GM13977 (cell line): ENCODE measurements around the gene FAAP100.

Experiments used
- DNase-seq: peaks from one replicate; pipeline ENCODE4 v3.0.0; 2012; ENCODE audit warnings: low spot score
- in situ Hi-C: fragments of 300-500 bp; cut with MboI; formaldehyde crosslinking; loops from one replicate; pipeline ENCODE4 v1.12.0; 2022; ENCODE audit warnings: low sequenced_read_pairs, low pct_unique_long_range_greater_than_20kb, mixed read lengths, inconsistent platforms; ENCODE audit not compliant: unreplicated experiment
- TF ChIP-seq, protein P1 (sequence below): IDR thresholded peaks from 2 replicates; pipeline ENCODE4 v1.5.1; 2012; ENCODE audit warnings: mild to moderate bottlenecking, control low read depth; ENCODE audit not compliant: insufficient read depth; ENCODE audit errors: extremely low read depth, missing control alignments

FAAP100 gene

GRCh38 chr17:81539571-81539900 is 12.6 kb downstream of the FAAP100 start:
- in situ Hi-C loops = no loop called here
- DNase-seq = no peak
- TF ChIP-seq, protein P1, sequence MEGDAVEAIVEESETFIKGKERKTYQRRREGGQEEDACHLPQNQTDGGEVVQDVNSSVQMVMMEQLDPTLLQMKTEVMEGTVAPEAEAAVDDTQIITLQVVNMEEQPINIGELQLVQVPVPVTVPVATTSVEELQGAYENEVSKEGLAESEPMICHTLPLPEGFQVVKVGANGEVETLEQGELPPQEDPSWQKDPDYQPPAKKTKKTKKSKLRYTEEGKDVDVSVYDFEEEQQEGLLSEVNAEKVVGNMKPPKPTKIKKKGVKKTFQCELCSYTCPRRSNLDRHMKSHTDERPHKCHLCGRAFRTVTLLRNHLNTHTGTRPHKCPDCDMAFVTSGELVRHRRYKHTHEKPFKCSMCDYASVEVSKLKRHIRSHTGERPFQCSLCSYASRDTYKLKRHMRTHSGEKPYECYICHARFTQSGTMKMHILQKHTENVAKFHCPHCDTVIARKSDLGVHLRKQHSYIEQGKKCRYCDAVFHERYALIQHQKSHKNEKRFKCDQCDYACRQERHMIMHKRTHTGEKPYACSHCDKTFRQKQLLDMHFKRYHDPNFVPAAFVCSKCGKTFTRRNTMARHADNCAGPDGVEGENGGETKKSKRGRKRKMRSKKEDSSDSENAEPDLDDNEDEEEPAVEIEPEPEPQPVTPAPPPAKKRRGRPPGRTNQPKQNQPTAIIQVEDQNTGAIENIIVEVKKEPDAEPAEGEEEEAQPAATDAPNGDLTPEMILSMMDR = no peak

DNA sequence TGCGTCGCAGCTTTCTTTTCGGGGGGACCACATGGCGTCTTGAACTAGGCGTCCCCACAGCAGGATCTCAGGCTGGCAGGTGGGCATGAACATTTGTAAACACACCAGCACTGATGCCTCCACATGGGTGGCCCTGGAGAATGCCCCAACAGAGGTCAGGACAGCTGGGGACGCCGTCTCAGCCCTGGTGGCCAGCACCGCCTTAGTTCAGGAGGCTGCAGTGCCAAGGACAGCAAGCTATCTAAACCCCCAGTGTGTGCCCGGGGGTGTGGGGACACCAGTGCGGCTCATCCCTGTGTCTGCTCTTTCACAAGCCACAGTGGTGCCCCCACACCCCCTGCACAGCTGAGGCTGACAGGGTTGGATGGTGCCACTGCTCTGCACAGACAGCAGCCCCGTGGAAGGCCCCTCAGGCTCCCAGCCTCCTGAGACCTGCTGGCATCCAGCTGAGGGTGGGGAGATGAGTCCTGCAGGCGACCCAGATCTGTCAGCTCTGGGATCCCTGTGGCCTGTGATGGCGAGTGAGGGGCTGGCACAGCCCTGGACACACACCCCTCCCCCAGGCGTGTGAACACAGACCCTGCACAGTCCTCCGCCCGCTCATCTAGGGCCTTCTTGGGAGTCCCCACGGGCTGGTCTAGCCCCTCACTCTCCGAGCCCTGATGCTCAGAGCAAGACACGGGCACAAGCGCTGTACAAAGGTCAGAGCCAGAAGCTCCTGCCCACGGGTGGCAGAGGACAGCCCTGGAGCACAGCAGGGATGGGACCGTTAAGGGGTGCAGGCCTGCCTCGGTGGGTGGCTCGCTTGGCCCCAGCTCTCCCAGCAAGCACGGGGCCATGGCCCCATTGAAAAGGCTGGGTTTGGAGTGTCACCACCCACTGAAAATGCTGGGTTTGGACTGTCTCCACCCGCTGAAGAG is 13.2 kb downstream of the FAAP100 start:
- in situ Hi-C loops = no loop called here

DNA sequence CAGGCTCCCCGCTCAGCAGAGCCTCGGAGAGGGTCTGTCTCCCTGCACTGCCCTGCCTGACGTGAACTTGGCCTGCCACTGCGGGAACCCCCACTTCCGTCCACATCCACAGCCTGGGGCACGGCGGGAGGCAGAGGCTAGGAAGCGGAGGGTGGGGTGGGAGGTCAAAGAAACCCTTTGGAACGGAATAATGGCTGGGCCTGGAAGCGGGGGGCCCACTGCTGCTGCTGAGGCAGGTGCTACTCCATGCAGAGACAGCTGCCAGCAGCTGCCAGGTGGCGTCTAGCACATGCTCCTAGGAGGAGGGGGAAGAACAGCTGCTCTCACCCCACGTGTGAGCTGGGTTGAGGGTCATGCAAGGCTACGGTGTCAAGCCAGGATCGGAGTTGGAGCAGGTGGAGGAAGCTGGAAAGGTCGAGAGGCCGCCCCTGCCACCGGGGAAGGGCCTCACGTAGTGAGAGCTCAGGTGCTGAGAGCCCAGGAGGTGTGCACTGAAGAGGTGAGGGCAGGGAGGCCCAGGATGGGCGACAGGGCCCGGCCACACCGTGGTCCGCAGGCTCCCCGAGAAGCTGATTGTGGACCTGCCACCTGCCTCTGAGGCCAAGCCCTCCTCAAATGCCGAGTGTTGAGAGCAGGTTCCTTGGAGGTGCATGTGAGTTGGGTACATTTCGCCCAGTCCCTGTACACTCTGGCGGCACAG is 14.1 kb downstream of the FAAP100 start:
- TF ChIP-seq, protein P1 = no peak
- DNase-seq = no peak

More for the DNA sequence above, 13.2 kb downstream of the FAAP100 start:
- TF ChIP-seq, protein P1 = no peak
- DNase-seq = no peak

DNA sequence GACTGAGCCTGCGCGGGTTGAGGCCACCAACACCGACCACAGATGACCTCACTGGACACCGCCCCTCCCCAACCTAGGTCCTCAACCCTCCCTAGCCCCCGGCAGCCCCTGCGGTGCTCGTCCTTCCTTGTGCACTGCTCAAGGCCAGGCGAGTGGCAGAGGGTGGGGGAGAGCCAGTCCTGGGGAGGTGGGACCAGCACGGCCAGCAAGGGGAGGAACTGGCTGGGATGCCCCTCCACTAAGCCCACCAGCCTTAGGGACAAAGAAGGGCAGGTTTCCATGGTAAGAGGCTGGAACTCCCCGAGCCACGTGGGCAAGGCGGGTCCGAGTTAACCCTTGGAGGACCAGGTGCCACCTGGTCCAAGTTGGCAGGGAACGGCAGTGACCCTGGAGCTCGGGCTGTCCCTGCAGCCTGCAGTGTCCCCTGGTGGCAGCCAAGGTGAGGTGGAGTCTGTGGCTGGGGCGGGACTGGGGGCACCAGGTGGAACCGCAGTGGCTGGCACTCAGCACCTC is 14.8 kb downstream of the FAAP100 start:
- DNase-seq = peak; percentile 77
- in situ Hi-C loops = no loop called here
- TF ChIP-seq, protein P1 = peak; percentile 72

More for the DNA sequence above, 14.1 kb downstream of the FAAP100 start:
- in situ Hi-C loops = no loop called here

DNA sequence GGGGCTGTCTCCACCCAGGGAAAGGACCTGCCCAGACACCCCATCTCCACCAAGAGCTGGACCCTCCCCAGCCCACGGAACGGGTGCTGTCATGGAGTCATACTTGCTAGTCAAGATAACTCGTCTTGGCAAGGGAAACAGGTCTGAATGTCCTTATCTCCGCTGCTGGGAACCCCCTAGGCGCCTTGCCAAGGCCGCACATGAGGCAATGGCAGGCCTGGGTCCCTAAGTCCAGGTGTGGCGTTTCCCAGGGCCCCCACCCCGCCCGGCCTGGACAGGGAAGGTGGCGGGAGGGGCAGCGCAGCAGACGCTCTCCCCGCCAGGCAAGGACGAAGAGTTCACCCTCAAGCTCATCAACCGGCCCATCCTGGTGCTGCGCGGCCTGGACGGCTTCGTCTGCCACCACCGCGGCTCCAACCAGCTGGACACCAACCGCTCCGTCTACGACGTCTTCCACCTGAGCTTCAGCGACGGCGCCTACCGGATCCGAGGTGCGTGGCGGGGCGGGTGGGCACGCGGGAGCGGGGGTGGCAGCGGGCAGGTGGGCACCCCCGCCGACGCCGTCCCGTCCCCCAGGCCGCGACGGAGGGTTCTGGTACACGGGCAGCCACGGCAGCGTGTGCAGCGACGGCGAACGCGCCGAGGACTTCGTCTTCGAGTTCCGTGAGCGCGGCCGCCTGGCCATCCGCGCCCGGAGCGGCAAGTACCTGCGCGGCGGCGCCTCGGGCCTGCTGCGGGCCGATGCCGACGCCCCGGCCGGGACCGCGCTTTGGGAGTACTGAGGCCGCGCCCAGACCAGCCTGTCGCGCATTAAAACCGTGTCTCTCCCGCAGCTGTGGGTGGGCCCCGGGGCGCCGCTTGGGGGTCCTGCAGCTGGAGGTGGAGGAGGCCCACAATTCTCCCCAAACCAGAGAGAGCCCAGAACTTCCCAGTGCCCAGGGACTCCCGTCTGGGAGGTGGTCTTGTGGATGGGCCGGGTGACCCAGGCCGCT is 15.6 kb downstream of the FAAP100 start:
- no peak for DNase-seq
- TF ChIP-seq, protein P1 = no peak
- in situ Hi-C loops = no loop called here
